Hepatocyte (in vitro differentiated cells): Measurements from ENCODE around the gene CHRNE.
"Not testable (repeated sequence)": the region's sequence is repeated elsewhere in the genome, so short reads cannot be mapped to it uniquely, and the experiment has no call there.

Source experiments
- EZH2 ChIP-seq: fragments of 200-600 bp; sonication (generic); IDR thresholded peaks from 2 replicates; pipeline ENCODE4 v1.6.1; 2016; ENCODE audit warnings: antibody characterized with exemption, mild to moderate bottlenecking, borderline replicate concordance
- TF ChIP-seq, protein P1 (sequence below): fragments of 200-600 bp; sonication (generic); IDR thresholded peaks from 2 replicates; pipeline ENCODE4 v1.5.1; 2016; ENCODE audit warnings: antibody characterized with exemption, mild to moderate bottlenecking; ENCODE audit not compliant: poor library complexity

- TF ChIP-seq, protein P1, sequence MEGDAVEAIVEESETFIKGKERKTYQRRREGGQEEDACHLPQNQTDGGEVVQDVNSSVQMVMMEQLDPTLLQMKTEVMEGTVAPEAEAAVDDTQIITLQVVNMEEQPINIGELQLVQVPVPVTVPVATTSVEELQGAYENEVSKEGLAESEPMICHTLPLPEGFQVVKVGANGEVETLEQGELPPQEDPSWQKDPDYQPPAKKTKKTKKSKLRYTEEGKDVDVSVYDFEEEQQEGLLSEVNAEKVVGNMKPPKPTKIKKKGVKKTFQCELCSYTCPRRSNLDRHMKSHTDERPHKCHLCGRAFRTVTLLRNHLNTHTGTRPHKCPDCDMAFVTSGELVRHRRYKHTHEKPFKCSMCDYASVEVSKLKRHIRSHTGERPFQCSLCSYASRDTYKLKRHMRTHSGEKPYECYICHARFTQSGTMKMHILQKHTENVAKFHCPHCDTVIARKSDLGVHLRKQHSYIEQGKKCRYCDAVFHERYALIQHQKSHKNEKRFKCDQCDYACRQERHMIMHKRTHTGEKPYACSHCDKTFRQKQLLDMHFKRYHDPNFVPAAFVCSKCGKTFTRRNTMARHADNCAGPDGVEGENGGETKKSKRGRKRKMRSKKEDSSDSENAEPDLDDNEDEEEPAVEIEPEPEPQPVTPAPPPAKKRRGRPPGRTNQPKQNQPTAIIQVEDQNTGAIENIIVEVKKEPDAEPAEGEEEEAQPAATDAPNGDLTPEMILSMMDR = not testable (repeated sequence)
- TF ChIP-seq EZH2 = not testable (repeated sequence)
Measured at GRCh38 chr17:4906642-4907041, 3.7 kb upstream of the CHRNE start.
